Esophagus squamous epithelium (tissue), 5 donors: ENCODE measurements around the gene METTL6. TPM values are rescaled to one million over a fixed set of nuclear protein-coding genes. Genes with fewer than 3 reads are reported as not detected.
"Not testable (repeated sequence)": the region's sequence is repeated elsewhere in the genome, so short reads cannot be mapped to it uniquely, and the experiment has no call there.

Source experiments
- DNase-seq: peaks from one replicate; lab custom pipeline; 2025; lab: John Stamatoyannopoulos, UW
- H3K27ac ChIP-seq, 4 donors: fragments of 200-600 bp; sonication (generic); one replicate each; pipeline ENCODE4 v1.5.1; 2016 to 2019; ENCODE audit warnings: mild to moderate bottlenecking in 1 of 4
- H3K27me3 ChIP-seq, 4 donors: fragments of 200-600 bp; sonication (generic); 1 replicate in 3 of 4; 2 replicates in 1 of 4; pipeline versions ENCODE4 v1.5.1 to v1.6.0; 2017 to 2021; ENCODE audit warnings: antibody characterized with exemption in 1 of 4
- H3K36me3 ChIP-seq, 3 donors: fragments of 200-600 bp; sonication (generic); one replicate each; pipeline ENCODE4 v1.5.1; 2016 to 2019
- H3K4me1 ChIP-seq, 3 donors: fragments of 200-600 bp; sonication (generic); one replicate each; pipeline ENCODE4 v1.5.1; 2017 to 2019
- H3K4me3 ChIP-seq, 4 donors: fragments of 200-600 bp; sonication (generic); 1 replicate in 3 of 4; 2 replicates in 1 of 4; pipeline ENCODE4 v1.5.1; 2016 to 2019; ENCODE audit warnings: mild to moderate bottlenecking in 2 of 4, moderate library complexity in 1 of 4
- H3K9me3 ChIP-seq, 3 donors: fragments of 200-600 bp; sonication (generic); one replicate each; pipeline ENCODE4 v1.5.1; 2016 to 2019
- POLR2A ChIP-seq, 4 donors: fragments of 450-650 bp; IDR thresholded peaks; one replicate each; pipeline ENCODE4 v1.6.1; 2017; ENCODE audit warnings: antibody characterized with exemption in 4 of 4, mild to moderate bottlenecking in 4 of 4, moderate library complexity in 3 of 4
- WGBS, 2 donors: methylation state at CpG; one replicate each; pipeline ENCODE4 v1.1.5; 2018; 5-methylcytosine and 5-hydroxymethylcytosine counted together
- intact Hi-C: fragments of 100-400 bp; cut with DNase I; formaldehyde crosslinking; loops from one replicate; pipeline ENCODE4 v1.15.0; 2022
- total RNA-seq, 4 donors: library from RNA; depleted of rRNA; stranded (reverse); fragments of >200 nt; gene quantifications; one replicate each; pipeline ENCODE4 v1.1.0, GENCODE V29; 2016
- TF ChIP-seq, protein P1 (sequence below), 6 experiments: fragments of 450-650 bp in 4 of 6; fragments of 200-600 bp in 2 of 6; sonication (generic) in 2 of 6; IDR thresholded peaks; one replicate each; pipeline ENCODE4 v1.5.1; 2016 to 2019; ENCODE audit warnings: antibody characterized with exemption in 6 of 6, mild to moderate bottlenecking in 4 of 6, moderate library complexity in 4 of 6
- donor health status: DM: yes; HTN: yes; CAD: no.

The METTL6 gene
- total RNA-seq, 4 donors from 2014 or later = 5.8 to 16.4 (median 12.9) TPM

DNA sequence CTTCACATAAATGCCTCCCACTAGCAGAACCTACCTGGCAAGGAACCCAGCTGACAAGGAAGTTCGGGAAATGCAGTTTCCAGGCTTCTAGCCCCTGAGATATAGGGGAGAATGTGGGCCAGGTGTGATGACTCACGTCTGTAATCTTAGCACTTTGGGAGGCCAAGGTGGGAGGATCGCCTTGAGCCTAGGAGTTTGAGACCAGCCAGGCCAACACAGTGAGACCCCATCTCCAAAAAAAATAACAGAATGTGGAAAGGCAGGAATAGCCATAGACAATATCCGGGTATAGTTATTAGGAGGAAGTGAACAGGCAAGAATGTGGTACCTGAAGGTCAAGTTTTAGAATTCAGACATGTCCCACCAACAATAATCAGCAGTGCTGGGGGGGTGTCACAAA lies 54.4 kb downstream of the METTL6 start:
- no peak overlapping the region for H3K27ac ChIP-seq
- DNase-seq = no peak
- no peaks in the 10 kb centered on the region for H3K36me3 ChIP-seq
- peaks cover 0 to 3% (median 2%) of the 10 kb centered on the region in 3 donors for H3K4me1 ChIP-seq
- WGBS, 2 donors = 72 to 83% methylated on average over 4 of the region's 4 CpGs
- no peak for TF ChIP-seq POLR2A (IDR thresholded peaks at IDR 0.05)
- TF ChIP-seq, protein P1, sequence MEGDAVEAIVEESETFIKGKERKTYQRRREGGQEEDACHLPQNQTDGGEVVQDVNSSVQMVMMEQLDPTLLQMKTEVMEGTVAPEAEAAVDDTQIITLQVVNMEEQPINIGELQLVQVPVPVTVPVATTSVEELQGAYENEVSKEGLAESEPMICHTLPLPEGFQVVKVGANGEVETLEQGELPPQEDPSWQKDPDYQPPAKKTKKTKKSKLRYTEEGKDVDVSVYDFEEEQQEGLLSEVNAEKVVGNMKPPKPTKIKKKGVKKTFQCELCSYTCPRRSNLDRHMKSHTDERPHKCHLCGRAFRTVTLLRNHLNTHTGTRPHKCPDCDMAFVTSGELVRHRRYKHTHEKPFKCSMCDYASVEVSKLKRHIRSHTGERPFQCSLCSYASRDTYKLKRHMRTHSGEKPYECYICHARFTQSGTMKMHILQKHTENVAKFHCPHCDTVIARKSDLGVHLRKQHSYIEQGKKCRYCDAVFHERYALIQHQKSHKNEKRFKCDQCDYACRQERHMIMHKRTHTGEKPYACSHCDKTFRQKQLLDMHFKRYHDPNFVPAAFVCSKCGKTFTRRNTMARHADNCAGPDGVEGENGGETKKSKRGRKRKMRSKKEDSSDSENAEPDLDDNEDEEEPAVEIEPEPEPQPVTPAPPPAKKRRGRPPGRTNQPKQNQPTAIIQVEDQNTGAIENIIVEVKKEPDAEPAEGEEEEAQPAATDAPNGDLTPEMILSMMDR (IDR thresholded peaks at IDR 0.05) = no peak
- no peaks in the 10 kb centered on the region for H3K9me3 ChIP-seq
- no peak overlapping the region for H3K4me3 ChIP-seq
- no peaks in the 10 kb centered on the region for H3K27me3 ChIP-seq
- intact Hi-C loops = no loop called here

DNA sequence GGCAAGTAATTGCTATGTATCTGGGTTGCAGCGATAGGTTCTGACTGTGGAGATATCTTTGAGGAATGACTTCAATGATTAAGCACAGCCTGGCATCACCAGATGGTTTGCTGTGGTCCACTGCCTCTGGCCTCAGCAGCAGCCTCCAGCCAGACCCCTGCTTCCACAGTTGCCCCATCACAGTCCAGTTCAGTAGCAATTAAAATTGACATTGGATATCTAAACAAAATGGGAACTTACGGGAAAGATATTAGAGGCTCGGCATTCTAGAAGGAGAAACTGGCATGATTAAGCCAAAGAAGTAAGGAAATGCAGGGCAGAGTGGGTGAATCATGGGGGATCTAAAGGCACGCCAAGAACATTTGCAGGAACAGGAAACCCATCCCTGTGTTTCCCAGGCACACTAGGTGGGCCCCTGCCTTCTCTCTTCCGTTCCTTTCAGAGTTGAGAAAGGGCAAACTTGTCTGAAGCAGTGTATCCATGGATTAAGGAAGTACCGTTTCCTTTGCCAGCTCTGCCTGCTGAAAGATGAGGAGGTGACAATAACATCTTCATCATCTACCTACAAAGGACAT lies 58.7 kb downstream of the METTL6 start:
- intact Hi-C loops = no loop called here
- no peaks in the 10 kb centered on the region for H3K36me3 ChIP-seq
- peak overlapping the region in 2 of 4 donors; percentile 4 to 11 for H3K27ac ChIP-seq
- no peaks in the 10 kb centered on the region for H3K27me3 ChIP-seq
- H3K4me1 ChIP-seq = peaks cover 0 to 7% (median 0%) of the 10 kb centered on the region in 3 donors
- H3K9me3 ChIP-seq = no peaks in the 10 kb centered on the region
- DNase-seq = no peak
- H3K4me3 ChIP-seq = no peak overlapping the region
- TF ChIP-seq, protein P1 (IDR thresholded peaks at IDR 0.05) = no peak
- TF ChIP-seq POLR2A (IDR thresholded peaks at IDR 0.05) = no peak
- WGBS, 2 donors = 71 to 77% methylated on average over 6 of the region's 6 CpGs

DNA sequence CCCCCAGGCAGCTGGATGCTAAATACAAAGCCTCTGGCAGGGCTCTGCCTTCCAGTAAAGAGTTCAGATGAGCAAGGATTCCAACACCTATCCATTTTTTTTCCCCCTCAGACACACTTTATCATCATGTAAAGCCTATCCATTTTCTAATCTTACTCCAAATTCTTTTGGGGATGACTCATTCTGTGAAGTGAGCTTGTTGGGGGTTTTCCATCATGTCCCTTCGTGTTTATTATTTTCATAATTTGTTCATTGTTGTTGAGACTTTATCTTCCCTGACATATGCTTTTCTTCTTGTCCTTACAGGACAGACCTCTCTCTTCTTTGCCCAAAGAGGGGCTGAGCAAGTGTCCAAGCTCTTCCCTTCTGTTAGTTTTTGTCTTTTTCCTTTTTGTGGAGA lies 60.3 kb downstream of the METTL6 start:
- TF ChIP-seq POLR2A (IDR thresholded peaks at IDR 0.05) = no peak
- H3K4me1 ChIP-seq = peaks cover 0 to 12% (median 0%) of the 10 kb centered on the region in 3 donors
- intact Hi-C loops = no loop called here
- no peak overlapping the region for H3K4me3 ChIP-seq
- no peak for DNase-seq
- WGBS, 2 donors = 8 to 18% methylated on average over 1 of the region's 1 CpG
- H3K36me3 ChIP-seq = no peaks in the 10 kb centered on the region
- no peaks in the 10 kb centered on the region for H3K27me3 ChIP-seq
- H3K9me3 ChIP-seq = no peaks in the 10 kb centered on the region
- H3K27ac ChIP-seq = peak overlapping the region in 1 of 4 donors; percentile 39

DNA sequence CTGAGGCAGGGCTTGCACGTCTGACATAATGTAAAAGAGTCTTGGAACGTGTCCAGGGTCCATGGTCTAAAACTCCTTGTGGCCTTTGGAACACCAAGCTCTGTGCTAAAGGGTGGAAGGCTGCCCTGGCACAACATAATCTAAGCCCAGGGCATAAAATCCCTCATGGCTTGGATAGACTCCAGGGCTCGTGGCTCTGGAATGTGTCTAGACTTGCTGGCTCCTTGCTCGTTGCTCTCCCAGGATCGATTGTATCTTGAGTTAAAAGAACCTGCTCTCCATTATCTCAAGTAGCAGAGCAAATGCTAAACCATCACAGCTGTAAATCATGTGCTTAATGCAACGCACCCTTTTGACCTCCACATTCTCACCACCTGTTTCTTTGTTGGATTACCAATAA lies 63.3 kb downstream of the METTL6 start:
- H3K27me3 ChIP-seq, H3K9me3 ChIP-seq, DNase-seq, H3K36me3 ChIP-seq, H3K27ac ChIP-seq, intact Hi-C loops, H3K4me3 ChIP-seq: not testable (repeated sequence)
- peaks cover 0 to 30% (median 5%) of the 10 kb centered on the region in 3 donors for H3K4me1 ChIP-seq
- 27 to 28% methylated on average over 6 of the region's 6 CpGs for WGBS, 2 donors

DNA sequence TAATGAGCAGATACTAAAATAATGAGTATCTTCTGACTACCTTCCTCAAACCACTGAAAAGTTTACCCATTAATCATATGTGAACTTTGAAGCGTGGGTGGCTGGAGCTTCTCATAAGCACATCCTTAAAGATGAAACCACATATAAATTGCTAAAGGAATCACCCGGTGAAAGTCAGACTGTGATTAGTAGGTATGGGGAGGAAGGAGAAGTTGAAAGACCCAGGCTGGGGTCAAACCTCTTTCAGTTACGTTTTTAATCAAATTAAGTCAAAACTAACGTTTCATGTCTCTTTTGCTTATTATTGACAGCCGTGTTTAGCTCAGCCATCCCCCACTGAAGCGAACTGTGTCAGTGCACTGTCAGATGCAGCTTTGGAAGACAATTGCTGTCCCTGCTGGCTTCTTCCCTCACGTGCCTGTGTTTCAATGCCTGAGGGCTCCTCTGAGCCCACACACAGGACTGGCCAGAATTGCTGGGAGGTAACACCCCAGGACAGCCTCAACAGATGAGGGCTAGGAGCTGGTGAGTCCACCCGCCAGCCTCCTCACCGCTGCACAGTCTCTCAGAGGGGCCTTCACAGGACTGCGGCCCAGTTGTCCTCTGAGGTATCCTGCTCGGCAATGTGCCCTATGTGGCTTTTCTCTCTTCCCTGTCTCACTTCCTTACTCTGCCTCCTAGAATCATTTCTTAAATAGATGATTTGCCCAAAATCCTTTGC lies 65.7 kb downstream of the METTL6 start:
- peak overlapping the region in 2 of 4 donors; percentile 46 to 47 for H3K27ac ChIP-seq

More for the DNA sequence above, 65.7 kb downstream of the METTL6 start:
- Histone ChIP-seq H3K36me3 (no peaks in the 10 kb centered on the region), H3K4me3 (no peak overlapping the region), H3K9me3 (no peaks in the 10 kb centered on the region), H3K4me1 (peaks cover 0 to 32% (median 5%) of the 10 kb centered on the region in 3 donors), H3K27me3 (no peaks in the 10 kb centered on the region)
- no peak for DNase-seq
- WGBS, 2 donors = 43 to 64% methylated on average over 10 to 11 of the region's 11 CpGs
- intact Hi-C loops = no loop called here
- TF ChIP-seq, protein P1 (IDR thresholded peaks at IDR 0.05) = no peak
- TF ChIP-seq POLR2A (IDR thresholded peaks at IDR 0.05) = no peak
